NCI-H2081 treated with DMSO at 0.1 percent for 48 hours (cell line): ENCODE results near the gene LLGL2.
"Not testable (repeated sequence)": the region's sequence is repeated elsewhere in the genome, so short reads cannot be mapped to it uniquely, and the experiment has no call there.

ENCODE experiments used
- DNase-seq: peaks from one replicate; lab custom pipeline; 2025; lab: John Stamatoyannopoulos, UW

The LLGL2 gene

GRCh38 chr17:75524970-75525805 is at the start of gene LLGL2:
Gene LLGL2 (plus strand): TSS chr17:75525697. CDS start chr17:75543427, 17,730 bp downstream.
- DNase-seq: peak; percentile 62

- no peak for DNase-seq
Measured at GRCh38 chr17:75475851-75476250, 49.6 kb upstream of the LLGL2 start.

GRCh38 chr17:75476271-75476671 is 49.2 kb upstream of the LLGL2 start:
- DNase-seq: no peak

GRCh38 chr17:75476752-75477489 is 48.6 kb upstream of the LLGL2 start:
- no peak for DNase-seq

GRCh38 chr17:75477490-75477862 is 48.0 kb upstream of the LLGL2 start:
- not testable (repeated sequence) for DNase-seq

- no peak for DNase-seq
Measured at GRCh38 chr17:75478508-75478907, 47.0 kb upstream of the LLGL2 start.

GRCh38 chr17:75480281-75480680 is 45.2 kb upstream of the LLGL2 start:
- DNase-seq: no peak

- no peak for DNase-seq
Measured at GRCh38 chr17:75481194-75482068, 44.1 kb upstream of the LLGL2 start.

- no peak for DNase-seq
Measured at GRCh38 chr17:75482098-75482942, 43.2 kb upstream of the LLGL2 start.

- DNase-seq: no peak
Measured at GRCh38 chr17:75485688-75486087, 39.8 kb upstream of the LLGL2 start.

- no peak for DNase-seq
Measured at GRCh38 chr17:75486151-75486550, 39.3 kb upstream of the LLGL2 start.

GRCh38 chr17:75486951-75487350 is 38.5 kb upstream of the LLGL2 start:
- DNase-seq: no peak

- DNase-seq: no peak
Measured at GRCh38 chr17:75487351-75488070, 38.0 kb upstream of the LLGL2 start.

GRCh38 chr17:75488693-75489510 is 36.6 kb upstream of the LLGL2 start:
- no peak for DNase-seq

GRCh38 chr17:75489511-75489955 is 36.0 kb upstream of the LLGL2 start:
- DNase-seq: no peak

GRCh38 chr17:75490173-75490743 is 35.2 kb upstream of the LLGL2 start:
- no peak for DNase-seq

- no peak for DNase-seq
Measured at GRCh38 chr17:75490953-75491649, 34.4 kb upstream of the LLGL2 start.

- no peak for DNase-seq
Measured at GRCh38 chr17:75491680-75492079, 33.8 kb upstream of the LLGL2 start.
